GM19455 (cell line): ENCODE data around the gene PLTP.
A peak's percentile ranks its signal among the peaks of the same experiment; 100 is the strongest.
"Not testable (repeated sequence)": the region's sequence is repeated elsewhere in the genome, so short reads cannot be mapped to it uniquely, and the experiment has no call there.

Experiments used
- ATAC-seq: cut with Tn5 transposase; IDR thresholded peaks from one replicate; pipeline ENCODE4 v1.9.1; 2021; ENCODE audit not compliant: unreplicated experiment

The PLTP gene

GRCh38 chr20:45901332-45901731 lies 10.6 kb downstream of the PLTP start:
- ATAC-seq, result not testable (repeated sequence)

GRCh38 chr20:45899046-45899835 lies 12.7 kb downstream of the PLTP start:
- no peak for ATAC-seq

GRCh38 chr20:45898285-45898684 lies 13.7 kb downstream of the PLTP start:
- ATAC-seq, result no peak

GRCh38 chr20:45897692-45898091 lies 14.3 kb downstream of the PLTP start:
- ATAC-seq, result no peak

GRCh38 chr20:45897289-45897688 lies 14.7 kb downstream of the PLTP start:
- no peak for ATAC-seq

- no peak for ATAC-seq
These were observed 15.3 kb downstream of the PLTP start for GRCh38 chr20:45896641-45897161.

GRCh38 chr20:45894797-45895196 lies 17.2 kb downstream of the PLTP start:
- ATAC-seq, result no peak

- no peak for ATAC-seq
These were observed 18.1 kb downstream of the PLTP start for GRCh38 chr20:45893831-45894230.

GRCh38 chr20:45892828-45893500 lies 19.0 kb downstream of the PLTP start:
- ATAC-seq, result no peak

GRCh38 chr20:45892049-45892825 lies 19.7 kb downstream of the PLTP start:
- ATAC-seq, result no peak

GRCh38 chr20:45890985-45891983 lies 20.7 kb downstream of the PLTP start, which contains the start of the genes CTSA and NEURL2:
CTSA (plus strand) TSS chr20:45891335; CDS start chr20:45891569, 234 bp downstream.
NEURL2 (minus strand) TSS chr20:45891208; CDS start chr20:45890991, 217 bp downstream.
- peak; percentile 78 for ATAC-seq

- ATAC-seq, result no peak
These were observed 21.6 kb downstream of the PLTP start for GRCh38 chr20:45890077-45890984.

GRCh38 chr20:45888681-45889080 lies 23.3 kb downstream of the PLTP start:
- no peak for ATAC-seq

- no peak for ATAC-seq
These were observed 24.6 kb downstream of the PLTP start, which contains the start of gene SPATA25 for GRCh38 chr20:45887346-45887715. SPATA25 (minus strand) TSS chr20:45887622; CDS start chr20:45887590, 32 bp downstream.

GRCh38 chr20:45886590-45887345 lies 25.2 kb downstream of the PLTP start:
- ATAC-seq, result no peak

- ATAC-seq, result no peak
These were observed 28.9 kb downstream of the PLTP start for GRCh38 chr20:45883100-45883469.

GRCh38 chr20:45882469-45883099 lies 29.4 kb downstream of the PLTP start:
- ATAC-seq, result no peak
